ENCODE data around the gene PWWP2A. TPM values are rescaled to one million over a fixed set of nuclear protein-coding genes. Genes with fewer than 3 reads are reported as not detected.
"Not testable (repeated sequence)": the region's sequence is repeated elsewhere in the genome, so short reads cannot be mapped to it uniquely, and the experiment has no call there.

PWWP2A gene
- total and polyA plus RNA-seq, 4 experiments from 2014 or later = 29.6 to 40.6 (median 35.5) TPM

DNA sequence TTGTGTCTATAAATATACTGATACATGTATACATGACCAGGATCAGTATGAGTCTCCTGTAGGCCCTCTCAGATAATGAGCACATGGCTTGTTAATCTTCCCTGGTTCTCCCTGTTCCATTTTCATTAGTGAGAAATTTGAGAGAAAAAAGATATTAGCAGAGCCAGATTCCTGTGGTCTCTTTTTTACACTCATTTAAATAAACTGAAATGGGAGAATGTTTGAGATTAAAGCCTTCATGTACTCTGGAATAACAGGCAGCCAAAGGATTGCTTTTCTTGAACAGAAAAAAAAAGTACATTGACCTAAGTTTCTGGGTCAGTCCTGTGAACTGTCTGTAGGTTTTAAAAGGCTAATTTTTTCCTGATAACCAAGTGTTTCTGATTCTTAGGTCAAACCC lies 44.2 kb downstream of the PWWP2A start:
- intact Hi-C loops (cut with micrococcal nuclease) = no loop called here
- H3K9me3 Mint-ChIP-seq = no peaks in the 10 kb centered on the region
- no peak overlapping the region for H3K4me3 Mint-ChIP-seq
- peaks cover 0 to 5% (median under 1%) of the 10 kb centered on the region in 4 donors for H3K4me1 Mint-ChIP-seq
- Histone ChIP-seq H3K27ac (ENCODE audit: low read depth, low read length) (no peak overlapping the region), H3K27me3 (ENCODE audit: insufficient read depth, low read length) (no peaks in the 10 kb centered on the region), H3K4me1 (ENCODE audit: insufficient read depth, low read length) (no peaks in the 10 kb centered on the region), H3K9me3 (ENCODE audit: control insufficient read depth in 1 of 2, low read length in 2 of 2) (no peaks in the 10 kb centered on the region), H3K36me3 (ENCODE audit: insufficient read depth, low read length) (no peaks in the 10 kb centered on the region), H3K4me3 (ENCODE audit: low read length in 2 of 2) (no peak overlapping the region)
- DNase-seq = no peak
- H3K27ac Mint-ChIP-seq = peak overlapping the region in 1 of 7 donors; percentile 22
- POLR2A ChIA-PET (ENCODE audit: partially characterized antibody) = no interaction called here
- H3K36me3 Mint-ChIP-seq = peaks cover 12 to 25% of the 10 kb centered on the region in 2 donors
- CTCF ChIA-PET (ENCODE audit: partially characterized antibody) = interaction anchor here (1.0 kb wide), 1 partner anchor 22 kb away, joined by 3 read pairs; no protein-coding TSS in a partner anchor
- no peaks in the 10 kb centered on the region for H3K27me3 Mint-ChIP-seq

DNA sequence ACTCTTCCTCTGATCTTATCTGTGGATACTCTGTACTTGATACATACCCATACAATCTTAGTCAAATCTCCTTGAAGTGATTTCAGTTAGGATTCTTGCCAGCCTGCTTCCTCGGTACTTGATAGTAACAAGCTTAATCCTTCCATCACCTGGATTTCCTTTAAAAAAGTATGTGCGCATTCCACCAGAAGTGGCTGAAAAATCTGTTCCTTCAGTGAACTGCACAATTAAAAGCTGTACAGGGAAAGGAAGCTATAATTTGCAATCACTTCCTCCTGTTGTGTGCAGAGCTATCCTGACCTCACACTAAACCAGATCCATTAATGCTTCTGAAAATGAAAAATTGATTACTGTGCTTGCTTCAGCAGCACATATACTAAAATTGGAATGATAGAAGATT lies 47.3 kb downstream of the PWWP2A start:
- Mint-ChIP-seq H3K9me3 (no peaks in the 10 kb centered on the region), H3K4me1 (peaks cover 0 to 7% (median 0%) of the 10 kb centered on the region in 4 donors), H3K4me3 (no peak overlapping the region), H3K27ac (peak overlapping the region in 1 of 7 donors; percentile 44), H3K36me3 (peaks cover 0 to 9% of the 10 kb centered on the region in 2 donors), H3K27me3 (no peaks in the 10 kb centered on the region)
- H3K36me3 ChIP-seq (ENCODE audit: insufficient read depth, low read length) = no peaks in the 10 kb centered on the region
- no peaks in the 10 kb centered on the region for H3K4me1 ChIP-seq (ENCODE audit: insufficient read depth, low read length)
- intact Hi-C loops (cut with micrococcal nuclease) = no loop called here
- DNase-seq = no peak
- POLR2A ChIA-PET (ENCODE audit: partially characterized antibody) = no interaction called here
- H3K9me3 ChIP-seq (ENCODE audit: control insufficient read depth in 1 of 2, low read length in 2 of 2) = no peaks in the 10 kb centered on the region
- no peak overlapping the region for H3K27ac ChIP-seq (ENCODE audit: low read depth, low read length)
- CTCF ChIA-PET (ENCODE audit: partially characterized antibody) = interaction anchor here (1.4 to 3.4 kb wide), 2 partner anchors 50 to 127 kb away, joined by 3 to 11 read pairs; no protein-coding TSS in a partner anchor
- H3K27me3 ChIP-seq (ENCODE audit: insufficient read depth, low read length) = no peaks in the 10 kb centered on the region
- H3K4me3 ChIP-seq (ENCODE audit: low read length in 2 of 2) = no peak overlapping the region

DNA sequence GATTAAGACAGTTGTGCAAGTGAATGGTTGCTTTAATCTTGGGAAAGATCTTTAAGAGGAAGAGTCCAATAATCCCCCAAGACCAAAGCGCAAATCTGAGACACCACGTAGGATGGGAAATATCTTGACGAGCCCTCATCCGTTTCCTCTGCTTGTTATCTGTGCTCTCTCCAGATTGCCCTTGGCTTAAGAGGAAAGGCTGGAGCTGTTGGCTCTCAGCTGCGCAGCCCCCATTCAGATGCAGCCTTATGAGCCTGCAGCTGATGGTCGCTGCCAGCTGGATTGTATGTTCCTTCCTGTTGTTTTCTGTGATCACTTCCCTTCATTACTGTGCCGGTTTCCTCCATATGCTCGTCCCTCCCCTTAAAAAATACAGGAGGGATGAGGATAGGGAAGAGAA lies 47.7 kb downstream of the PWWP2A start:
- intact Hi-C loops (cut with micrococcal nuclease) = no loop called here
- Mint-ChIP-seq H3K9me3 (no peaks in the 10 kb centered on the region), H3K4me3 (no peak overlapping the region), H3K4me1 (peaks cover 0 to 7% (median 0%) of the 10 kb centered on the region in 4 donors), H3K27me3 (no peaks in the 10 kb centered on the region), H3K27ac (peak overlapping the region in 1 of 7 donors; percentile 44), H3K36me3 (peaks cover 0 to 9% of the 10 kb centered on the region in 2 donors)
- DNase-seq = no peak
- Histone ChIP-seq H3K27me3 (ENCODE audit: insufficient read depth, low read length) (no peaks in the 10 kb centered on the region), H3K36me3 (ENCODE audit: insufficient read depth, low read length) (no peaks in the 10 kb centered on the region), H3K4me1 (ENCODE audit: insufficient read depth, low read length) (no peaks in the 10 kb centered on the region), H3K27ac (ENCODE audit: low read depth, low read length) (no peak overlapping the region), H3K9me3 (ENCODE audit: control insufficient read depth in 1 of 2, low read length in 2 of 2) (no peaks in the 10 kb centered on the region), H3K4me3 (ENCODE audit: low read length in 2 of 2) (no peak overlapping the region)
- ChIA-PET POLR2A (ENCODE audit: partially characterized antibody) (no interaction called here), CTCF (ENCODE audit: partially characterized antibody) (interaction anchor here (1.1 to 3.4 kb wide), 3 partner anchors 9 to 127 kb away, joined by 3 to 11 read pairs (median 5); no protein-coding TSS in a partner anchor)

DNA sequence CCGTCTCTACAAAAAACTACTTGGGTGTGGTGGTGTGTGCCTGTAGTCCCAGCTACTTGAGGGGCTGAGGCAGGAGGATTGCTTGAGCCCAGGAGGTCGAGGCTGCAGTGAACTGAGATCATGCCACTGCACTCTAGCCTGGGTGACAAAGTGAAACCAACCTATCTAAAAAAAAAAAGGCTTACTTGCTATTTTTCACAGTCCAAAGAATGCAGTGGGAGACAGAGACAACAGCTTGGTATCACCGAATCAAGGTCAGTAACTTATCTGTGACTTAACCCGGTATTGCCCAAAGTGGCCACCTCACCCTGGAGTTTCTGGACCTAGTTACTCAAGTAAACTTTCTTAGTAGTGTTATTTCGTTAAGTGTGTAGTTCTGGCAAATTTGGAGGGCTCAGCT lies 50.1 kb downstream of the PWWP2A start:
- H3K9me3 Mint-ChIP-seq; H3K27me3 Mint-ChIP-seq; intact Hi-C loops (cut with micrococcal nuclease); H3K4me1 ChIP-seq (ENCODE audit: insufficient read depth, low read length); H3K27me3 ChIP-seq (ENCODE audit: insufficient read depth, low read length); H3K9me3 ChIP-seq (ENCODE audit: control insufficient read depth in 1 of 2, low read length in 2 of 2); DNase-seq; H3K27ac ChIP-seq (ENCODE audit: low read depth, low read length); H3K4me3 Mint-ChIP-seq; H3K4me3 ChIP-seq (ENCODE audit: low read length in 2 of 2); H3K4me1 Mint-ChIP-seq: not testable (repeated sequence)
- H3K36me3 ChIP-seq (ENCODE audit: insufficient read depth, low read length) = peaks cover 16% of the 10 kb centered on the region
- POLR2A ChIA-PET (ENCODE audit: partially characterized antibody) = interaction anchor here (1.1 kb wide), 1 partner anchor 47 kb away, joined by 3 read pairs; no protein-coding TSS in a partner anchor
- Mint-ChIP-seq H3K27ac (peak overlapping the region in 1 of 7 donors; percentile 3), H3K36me3 (peaks cover 4 to 26% of the 10 kb centered on the region in 2 donors)
- CTCF ChIA-PET (ENCODE audit: partially characterized antibody) = interaction anchor here (1.2 to 1.4 kb wide), 2 partner anchors 13 to 43 kb away, joined by 3 read pairs; no protein-coding TSS in a partner anchor

DNA sequence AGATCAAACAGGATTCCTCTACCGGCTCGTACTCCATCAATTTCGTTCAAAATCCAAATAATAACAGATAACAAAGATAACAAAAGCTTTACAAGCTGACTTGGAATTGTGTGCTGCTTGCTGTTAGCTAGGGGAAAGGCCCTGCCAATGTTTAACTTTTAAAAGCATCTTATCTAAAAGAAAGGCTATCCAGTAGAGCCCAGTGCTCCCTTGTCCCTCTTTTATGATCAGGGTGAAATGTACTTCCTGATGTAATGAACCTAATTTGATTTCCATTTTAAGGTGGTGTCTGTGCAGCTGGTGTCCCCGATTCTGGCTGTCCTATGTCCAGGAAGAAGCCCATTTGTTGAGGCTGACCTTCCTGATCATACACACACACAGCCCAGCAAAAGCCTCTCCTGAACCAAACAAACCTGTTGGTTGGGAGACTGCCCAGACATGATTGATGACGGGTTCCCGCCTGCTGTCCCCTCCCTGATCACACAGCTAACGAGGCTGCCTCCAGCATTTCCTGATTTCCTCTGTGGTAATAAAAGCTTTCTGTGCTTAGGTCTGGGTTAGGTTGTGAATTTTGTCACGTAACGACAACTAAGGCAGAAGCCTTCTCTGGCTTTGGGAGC lies 54.1 kb downstream of the PWWP2A start:
- Mint-ChIP-seq H3K4me3 (no peak overlapping the region), H3K27me3 (no peaks in the 10 kb centered on the region), H3K27ac (peak overlapping the region in 1 of 7 donors; percentile 38), H3K36me3 (peaks cover 15 to 46% of the 10 kb centered on the region in 2 donors), H3K4me1 (peaks cover 0 to 6% (median 0%) of the 10 kb centered on the region in 4 donors), H3K9me3 (no peaks in the 10 kb centered on the region)
- no peak for DNase-seq
- no peaks in the 10 kb centered on the region for H3K27me3 ChIP-seq (ENCODE audit: insufficient read depth, low read length)
- no peaks in the 10 kb centered on the region for H3K9me3 ChIP-seq (ENCODE audit: control insufficient read depth in 1 of 2, low read length in 2 of 2)
- CTCF ChIA-PET (ENCODE audit: partially characterized antibody) = no interaction called here
- no peak overlapping the region for H3K4me3 ChIP-seq (ENCODE audit: low read length in 2 of 2)
- POLR2A ChIA-PET (ENCODE audit: partially characterized antibody) = interaction anchor here (0.9 kb wide), 1 partner anchor 56 kb away, joined by 4 read pairs; the partner anchor contains the start of gene TTC1
- H3K4me1 ChIP-seq (ENCODE audit: insufficient read depth, low read length) = no peaks in the 10 kb centered on the region
- peaks cover 29% of the 10 kb centered on the region for H3K36me3 ChIP-seq (ENCODE audit: insufficient read depth, low read length)
- H3K27ac ChIP-seq (ENCODE audit: low read depth, low read length) = no peak overlapping the region
- intact Hi-C loops (cut with micrococcal nuclease) = no loop called here

DNA sequence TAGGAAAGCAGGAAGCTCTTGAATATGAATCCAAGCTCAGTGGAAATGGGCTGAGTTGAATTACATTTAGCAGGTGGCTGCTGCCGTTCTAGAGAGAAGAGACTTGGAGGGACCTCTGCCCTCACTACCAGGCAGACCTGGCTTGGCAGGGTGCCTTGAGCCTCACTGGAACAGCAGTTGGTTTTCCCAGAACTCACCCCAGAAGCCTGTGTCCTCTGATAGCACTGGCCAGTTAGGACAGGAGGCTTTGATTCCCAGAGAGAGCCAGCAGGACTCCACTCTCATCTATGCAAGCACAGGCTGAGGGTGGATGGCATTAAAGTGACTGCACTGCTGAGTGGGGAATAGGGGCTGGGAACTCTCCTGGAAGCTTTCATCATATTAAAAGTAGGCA lies 54.8 kb downstream of the PWWP2A start:
- no peaks in the 10 kb centered on the region for H3K4me1 ChIP-seq (ENCODE audit: insufficient read depth, low read length)
- H3K9me3 Mint-ChIP-seq = no peaks in the 10 kb centered on the region
- intact Hi-C loops (cut with micrococcal nuclease) = no loop called here
- no peak overlapping the region for H3K4me3 ChIP-seq (ENCODE audit: low read length in 2 of 2)
- no peak overlapping the region for H3K27ac Mint-ChIP-seq
- H3K4me1 Mint-ChIP-seq = peaks cover 0 to 6% (median 0%) of the 10 kb centered on the region in 4 donors
- peaks cover 34% of the 10 kb centered on the region for H3K36me3 ChIP-seq (ENCODE audit: insufficient read depth, low read length)
- no peaks in the 10 kb centered on the region for H3K27me3 ChIP-seq (ENCODE audit: insufficient read depth, low read length)
- CTCF ChIA-PET (ENCODE audit: partially characterized antibody) = interaction anchor here (0.6 kb wide), 1 partner anchor 278 kb away, joined by 4 read pairs; no protein-coding TSS in a partner anchor
- H3K27ac ChIP-seq (ENCODE audit: low read depth, low read length) = no peak overlapping the region
- no peak overlapping the region for H3K4me3 Mint-ChIP-seq
- no peak for DNase-seq
- POLR2A ChIA-PET (ENCODE audit: partially characterized antibody) = no interaction called here
- peaks cover 21 to 53% of the 10 kb centered on the region in 2 donors for H3K36me3 Mint-ChIP-seq
- no peaks in the 10 kb centered on the region for H3K27me3 Mint-ChIP-seq
- no peaks in the 10 kb centered on the region for H3K9me3 ChIP-seq (ENCODE audit: control insufficient read depth in 1 of 2, low read length in 2 of 2)

DNA sequence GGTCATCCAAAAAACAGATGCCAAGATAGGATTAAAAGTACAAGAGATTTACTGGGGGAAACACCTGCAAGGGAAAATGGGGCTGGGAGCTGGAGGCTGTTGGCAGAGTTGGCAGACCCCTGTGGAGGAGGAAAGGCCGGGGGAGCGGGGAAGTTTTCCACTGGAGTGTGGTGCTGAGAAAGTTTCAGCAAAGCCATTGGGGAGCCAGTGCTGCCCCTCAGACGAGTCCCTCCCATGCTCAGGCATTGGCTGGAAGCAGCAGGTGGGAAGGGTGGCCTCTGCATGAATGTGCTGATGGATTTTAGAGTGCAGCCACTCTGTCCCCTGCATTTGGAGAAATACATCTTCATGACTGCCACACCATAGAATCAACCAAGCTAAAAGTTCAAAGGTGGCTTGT lies 57.5 kb downstream of the PWWP2A start:
- ChIA-PET CTCF (ENCODE audit: partially characterized antibody) (interaction anchor here (1.2 kb wide), 1 partner anchor 40 kb away, joined by 7 read pairs; no protein-coding TSS in a partner anchor), POLR2A (ENCODE audit: partially characterized antibody) (interaction anchor here (0.7 kb wide), 1 partner anchor 19 kb away, joined by 3 read pairs; no protein-coding TSS in a partner anchor)
- Histone ChIP-seq H3K27me3 (ENCODE audit: insufficient read depth, low read length) (no peaks in the 10 kb centered on the region), H3K4me1 (ENCODE audit: insufficient read depth, low read length) (no peaks in the 10 kb centered on the region), H3K27ac (ENCODE audit: low read depth, low read length) (no peak overlapping the region), H3K4me3 (ENCODE audit: low read length in 2 of 2) (no peak overlapping the region), H3K9me3 (ENCODE audit: control insufficient read depth in 1 of 2, low read length in 2 of 2) (no peaks in the 10 kb centered on the region), H3K36me3 (ENCODE audit: insufficient read depth, low read length) (peaks cover 40% of the 10 kb centered on the region)
- Mint-ChIP-seq H3K27me3 (no peaks in the 10 kb centered on the region), H3K4me3 (no peak overlapping the region), H3K4me1 (peaks cover 0 to 4% (median 0%) of the 10 kb centered on the region in 4 donors), H3K27ac (peak overlapping the region in 3 of 7 donors; percentile 3 to 36 (median 17)), H3K9me3 (no peaks in the 10 kb centered on the region), H3K36me3 (peaks cover 32 to 60% of the 10 kb centered on the region in 2 donors)
- intact Hi-C loops (cut with micrococcal nuclease) = no loop called here
- no peak for DNase-seq

Measured in CD4-positive, alpha-beta memory T cell (primary cell).